ENCODE measurements around the gene IFITM10.

The IFITM10 gene

DNA sequence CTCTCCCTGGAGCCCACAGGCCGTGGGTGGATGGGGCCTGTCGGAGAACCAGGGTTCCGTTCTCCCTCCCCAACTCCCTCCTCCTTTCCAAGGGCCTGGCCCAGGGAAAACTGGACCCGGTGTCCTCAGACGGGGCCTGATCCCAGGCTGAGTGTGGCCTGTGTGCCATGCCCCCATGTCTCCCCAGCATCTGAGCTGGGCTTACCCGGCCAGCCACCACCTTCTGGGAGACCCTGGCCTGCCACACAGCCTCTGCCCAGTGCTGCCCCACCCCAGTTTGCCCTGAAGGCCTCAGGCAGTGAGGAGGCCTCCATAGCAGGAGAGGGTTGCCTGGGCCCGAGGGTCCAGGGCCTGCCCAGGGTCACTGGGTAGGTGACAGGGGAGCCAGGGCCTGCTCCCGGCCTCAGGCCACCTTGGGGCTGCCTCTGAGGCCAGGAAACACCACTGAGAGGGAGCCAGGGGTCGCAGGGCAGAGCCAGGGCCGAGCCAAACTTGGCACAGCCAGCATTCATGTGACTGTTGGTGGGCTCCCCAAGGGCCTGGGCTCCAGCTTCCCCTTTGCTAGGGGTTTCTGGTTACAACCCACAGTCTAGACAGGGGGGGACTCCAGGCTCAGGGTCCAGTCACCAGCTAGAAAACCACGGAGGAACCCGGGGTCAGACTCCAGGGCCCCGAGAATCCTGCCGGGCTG is 590 bp upstream of the IFITM10 start:
- DNase-seq: no peak

DNA sequence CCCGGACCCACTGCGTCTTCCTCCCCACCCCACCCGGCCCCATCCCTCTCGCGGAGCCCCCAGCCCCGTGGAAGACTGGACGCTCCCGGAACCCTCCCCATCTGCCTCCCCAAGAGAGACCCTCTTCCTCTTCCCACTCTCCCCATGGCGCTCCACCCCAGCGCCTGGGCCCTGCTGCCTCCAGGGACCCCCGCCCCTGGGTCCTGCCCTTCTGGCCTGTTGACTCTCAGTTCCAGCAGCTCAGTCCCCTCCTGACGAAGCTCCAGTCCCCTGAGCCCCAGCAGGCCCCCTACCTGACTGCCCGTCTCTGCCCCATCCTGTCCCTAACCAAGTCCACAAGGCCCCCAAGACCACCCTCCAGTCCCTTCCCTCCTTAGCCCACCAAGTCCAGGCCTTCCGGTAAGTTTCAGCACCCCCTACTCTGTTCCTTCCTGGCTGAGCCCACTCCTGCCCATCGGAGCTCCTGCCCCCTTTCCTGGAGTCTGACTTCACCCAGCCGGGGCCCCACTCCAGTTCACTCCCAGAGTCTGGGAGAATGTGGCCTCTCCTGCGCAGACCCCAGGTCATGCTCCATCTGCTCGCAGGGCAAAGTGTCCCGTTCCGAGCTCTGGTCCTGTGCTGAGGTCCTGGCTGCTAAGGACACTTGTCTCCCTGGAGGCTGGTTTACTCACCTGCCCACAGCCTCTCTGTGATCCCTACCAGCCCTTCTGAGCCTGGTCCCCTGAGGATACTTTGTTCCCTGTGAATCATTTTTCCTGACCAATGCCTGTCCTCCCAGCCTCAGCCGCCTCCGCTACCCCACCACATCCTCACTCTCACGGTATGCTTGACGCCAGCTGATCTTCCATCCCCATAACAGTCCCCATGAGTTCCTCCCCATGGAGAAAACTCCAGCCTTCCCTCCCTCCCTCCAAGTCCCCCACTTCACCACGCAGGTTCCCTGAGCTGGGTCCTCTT is 722 bp downstream of the IFITM10 start:
- DNase-seq: no peak

DNA sequence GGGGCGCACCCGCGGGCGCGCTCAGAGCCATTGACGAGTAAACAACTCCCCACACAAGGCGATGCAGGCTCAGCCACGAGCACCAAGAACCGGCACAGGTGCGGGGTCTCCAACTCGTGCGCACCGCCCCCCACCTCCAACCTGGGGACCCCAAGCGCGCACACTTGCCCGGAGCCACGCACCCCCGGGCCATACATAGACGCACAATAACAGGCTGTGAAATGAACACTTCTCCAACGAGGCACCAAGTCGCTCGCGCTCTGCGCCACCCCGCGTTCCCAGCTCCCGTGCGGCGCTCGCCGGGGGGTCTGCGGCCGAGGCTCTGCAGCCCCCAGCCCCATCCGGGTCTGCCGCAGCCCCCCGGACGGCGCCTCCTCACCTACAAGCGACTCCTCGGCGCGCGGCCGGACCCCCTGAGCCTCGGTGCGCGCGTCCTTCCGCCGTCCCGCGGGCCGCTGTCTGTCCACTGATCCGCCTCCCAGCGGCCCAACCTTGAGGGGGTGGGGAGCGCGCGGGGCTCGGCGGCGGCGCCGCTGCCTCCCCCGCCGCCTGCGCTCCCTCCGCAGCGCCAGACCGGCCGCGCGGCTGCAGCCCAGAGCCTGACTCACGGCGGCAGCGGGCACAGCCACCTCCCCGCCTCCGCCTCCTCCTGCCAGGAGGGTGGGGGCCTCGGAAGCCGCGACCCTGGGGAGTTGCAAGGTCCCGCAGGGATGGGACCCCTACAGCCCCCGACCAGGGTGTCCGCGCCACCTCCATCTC is 1.6 kb downstream of the IFITM10 start:
- DNase-seq: no peak

DNA sequence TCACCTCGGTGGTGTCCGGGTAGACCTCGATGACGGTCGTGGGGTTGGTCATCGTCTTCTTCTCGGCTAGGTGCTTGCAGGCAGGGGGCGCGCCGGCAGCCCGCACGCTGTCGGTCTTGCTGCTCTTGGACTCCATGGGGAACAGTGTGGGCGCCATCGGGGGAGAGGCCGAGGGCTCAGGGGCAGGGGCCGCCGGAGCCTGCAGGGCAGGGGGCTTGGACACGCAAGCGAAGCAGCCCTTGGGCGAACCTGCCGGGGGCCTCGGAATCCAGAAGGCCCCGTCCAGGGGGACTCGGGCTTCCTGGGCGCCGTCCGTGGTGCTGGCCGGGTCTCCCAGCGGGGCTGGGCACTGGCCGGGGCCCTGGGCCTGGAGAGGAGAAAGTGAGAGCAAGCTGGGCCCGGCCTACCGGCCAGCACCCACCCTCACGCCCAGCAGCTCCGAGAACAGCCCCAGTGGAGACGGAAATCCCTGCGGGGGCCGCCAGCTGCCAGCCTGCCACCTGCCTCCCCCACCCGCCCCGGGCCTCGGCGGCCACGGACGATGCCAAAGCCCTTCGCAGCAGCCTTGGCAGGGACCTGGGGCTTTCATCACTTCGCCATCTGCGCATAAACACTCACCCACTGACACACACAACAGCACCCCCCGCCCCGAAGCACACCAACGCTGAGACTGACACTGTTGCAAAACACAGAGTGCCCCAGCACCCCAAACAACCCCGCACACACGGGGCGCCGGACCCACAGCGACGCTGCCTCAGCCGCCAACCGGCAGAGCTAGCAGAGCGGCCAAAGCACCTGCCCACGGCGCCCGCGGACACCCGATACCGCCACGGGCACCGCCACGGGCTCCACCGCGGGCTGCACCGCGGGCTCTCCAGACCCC is 2.4 kb downstream of the IFITM10 start:
- DNase-seq: no peak

DNA sequence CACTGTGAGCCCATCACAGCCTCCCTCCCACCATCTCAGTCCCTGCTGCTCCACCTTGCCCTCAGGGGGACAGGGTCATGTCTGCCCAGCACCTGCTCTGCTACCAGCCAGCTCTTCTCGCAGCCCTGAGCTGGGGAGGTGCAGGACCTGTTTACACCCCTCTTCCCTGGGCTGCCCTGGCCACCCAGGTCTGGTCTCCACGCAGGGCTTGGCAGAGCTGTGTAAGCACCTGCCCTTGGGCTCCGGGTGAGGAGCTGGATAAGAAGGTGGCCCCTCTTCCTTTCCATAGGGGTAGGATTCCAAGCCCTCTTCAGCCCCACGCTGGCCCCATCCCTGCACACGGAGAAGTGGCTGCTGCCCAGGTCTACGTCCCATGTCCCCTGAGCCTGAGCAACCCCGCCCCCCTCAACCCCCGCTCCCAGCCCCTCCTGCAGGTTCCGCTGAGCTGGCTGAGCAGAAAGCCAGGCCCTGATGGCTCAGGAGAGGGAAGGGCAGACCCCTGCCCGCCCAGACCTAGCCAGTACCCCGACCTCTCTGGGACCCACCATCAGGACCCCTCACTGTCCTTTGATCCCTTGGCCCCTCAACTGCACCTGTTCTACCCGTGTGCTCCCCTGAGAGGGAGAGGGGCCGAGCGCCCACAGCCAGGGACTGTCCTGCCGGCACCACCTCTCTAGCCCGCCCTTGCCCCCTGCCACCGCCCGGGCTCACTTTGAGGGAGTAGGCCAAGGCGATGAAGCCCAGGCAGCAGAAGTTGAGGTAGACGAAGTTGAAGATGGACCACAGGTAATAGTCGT is 3.2 kb downstream of the IFITM10 start:
- DNase-seq: no peak

DNA sequence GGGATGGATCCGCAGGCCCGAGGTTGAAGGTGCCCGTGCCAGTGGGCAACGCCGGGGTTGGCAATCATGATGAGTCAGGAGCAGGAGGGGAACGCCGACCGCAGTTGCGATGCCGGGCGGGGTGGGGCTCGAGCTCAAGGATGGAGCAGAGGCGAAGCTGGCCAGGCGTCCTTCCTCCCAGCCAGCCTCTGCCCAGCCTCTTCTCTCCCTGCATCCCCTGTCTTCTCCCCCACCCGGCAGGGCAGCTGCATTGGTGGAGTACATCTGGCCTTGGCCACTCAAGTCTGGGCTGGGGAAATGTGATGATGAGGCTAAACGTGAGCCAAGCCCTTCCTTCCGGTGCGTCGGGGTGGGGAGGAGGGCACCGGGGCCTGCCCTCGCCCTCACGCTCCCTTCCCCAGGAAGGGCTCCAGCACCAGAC is 3.9 kb downstream of the IFITM10 start:
- DNase-seq: no peak

DNA sequence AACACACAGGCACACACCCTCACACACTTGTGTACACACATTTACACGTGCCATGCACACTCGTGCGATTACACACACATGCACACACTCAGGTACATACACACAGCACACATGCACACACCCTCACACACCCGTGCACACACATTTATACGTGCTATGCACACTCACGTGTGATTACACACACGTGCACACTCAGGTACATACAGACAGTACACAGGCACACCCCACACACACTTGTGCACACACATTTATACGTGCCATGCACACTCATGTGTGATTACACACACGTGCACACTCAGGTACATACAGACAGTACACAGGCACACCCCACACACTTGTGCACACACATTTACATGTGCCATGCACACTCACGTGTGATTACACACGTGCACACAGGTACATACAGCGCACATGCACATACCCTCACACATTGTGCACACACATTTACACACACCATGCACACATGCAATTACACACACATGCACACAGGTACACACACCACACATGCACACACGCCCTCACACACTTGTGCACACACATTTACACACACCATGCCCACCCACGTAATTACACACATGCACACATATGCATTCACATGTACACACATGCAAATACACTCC is 4.6 kb downstream of the IFITM10 start:
- no peak for DNase-seq

DNA sequence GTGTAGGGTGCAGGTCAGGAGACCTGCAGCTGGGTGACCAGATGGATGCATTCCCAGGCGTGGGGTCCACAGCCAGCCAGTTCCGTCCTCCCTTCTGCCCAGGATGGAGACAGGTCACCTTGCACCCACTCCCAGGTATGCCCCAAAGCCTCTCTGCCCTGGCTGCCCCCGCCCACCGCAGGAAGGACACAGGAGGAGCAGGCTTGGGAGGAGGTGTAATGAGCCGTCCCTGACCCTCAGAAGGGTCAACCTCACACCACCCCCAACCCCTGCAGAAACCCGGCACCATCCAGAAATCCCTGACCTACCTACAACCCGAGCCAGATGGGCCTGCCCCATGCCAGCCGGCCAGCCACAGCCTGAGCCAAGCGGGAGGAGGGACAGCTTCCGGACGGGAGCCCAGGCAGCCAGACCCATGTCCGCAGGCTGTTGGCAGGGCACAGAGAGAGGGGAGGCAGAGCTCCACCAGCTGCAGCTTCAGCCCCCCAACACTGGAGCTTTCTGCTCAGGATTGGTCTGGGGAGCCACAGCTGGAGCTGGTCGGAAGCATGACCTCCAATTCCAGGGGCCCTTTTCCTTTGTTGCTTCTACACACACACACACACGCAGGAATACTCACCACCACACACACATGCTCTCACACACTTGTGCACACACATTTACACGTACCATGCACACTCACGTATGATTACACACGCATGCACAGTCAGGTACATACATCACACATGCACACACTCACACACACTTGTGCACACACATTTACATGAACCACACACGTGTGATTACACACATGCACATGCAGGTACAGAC is 5.3 kb downstream of the IFITM10 start:
- DNase-seq: no peak

DNA sequence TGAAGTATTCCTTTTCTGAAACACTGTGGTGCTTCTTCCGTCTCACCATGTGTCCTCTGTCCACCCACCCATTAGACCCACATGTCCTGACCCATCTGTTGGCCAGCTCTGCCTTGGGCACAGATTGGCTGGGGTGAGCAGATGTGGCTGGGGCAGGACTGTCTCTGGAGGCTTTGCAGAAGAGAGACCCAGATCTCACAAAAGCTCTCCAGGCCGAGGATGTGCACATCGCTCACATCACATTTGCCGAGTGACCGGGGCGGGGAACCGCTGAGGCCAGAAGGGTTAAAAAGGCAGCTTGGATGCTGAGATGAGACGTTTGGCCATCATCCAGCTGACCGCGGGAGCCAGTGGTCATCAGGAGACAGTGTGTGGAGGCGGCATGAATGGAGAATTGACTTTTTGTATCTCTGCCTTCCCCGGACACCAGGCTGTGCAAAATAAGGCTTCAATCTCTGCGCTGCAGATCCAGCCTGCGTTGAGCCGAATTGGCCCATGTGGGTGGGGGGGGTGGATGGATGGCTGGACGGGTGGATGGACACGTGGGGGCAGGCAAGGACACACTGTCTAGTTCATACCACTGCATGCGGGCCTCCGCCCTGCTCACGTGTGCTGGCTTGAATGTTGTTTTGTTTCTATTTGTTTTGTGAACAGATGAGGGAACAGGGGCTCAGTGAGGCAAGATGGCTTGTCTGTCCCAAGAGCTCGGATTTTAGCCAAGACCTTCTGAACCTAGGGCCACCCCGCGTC is 6.1 kb downstream of the IFITM10 start:
- no peak for DNase-seq

DNA sequence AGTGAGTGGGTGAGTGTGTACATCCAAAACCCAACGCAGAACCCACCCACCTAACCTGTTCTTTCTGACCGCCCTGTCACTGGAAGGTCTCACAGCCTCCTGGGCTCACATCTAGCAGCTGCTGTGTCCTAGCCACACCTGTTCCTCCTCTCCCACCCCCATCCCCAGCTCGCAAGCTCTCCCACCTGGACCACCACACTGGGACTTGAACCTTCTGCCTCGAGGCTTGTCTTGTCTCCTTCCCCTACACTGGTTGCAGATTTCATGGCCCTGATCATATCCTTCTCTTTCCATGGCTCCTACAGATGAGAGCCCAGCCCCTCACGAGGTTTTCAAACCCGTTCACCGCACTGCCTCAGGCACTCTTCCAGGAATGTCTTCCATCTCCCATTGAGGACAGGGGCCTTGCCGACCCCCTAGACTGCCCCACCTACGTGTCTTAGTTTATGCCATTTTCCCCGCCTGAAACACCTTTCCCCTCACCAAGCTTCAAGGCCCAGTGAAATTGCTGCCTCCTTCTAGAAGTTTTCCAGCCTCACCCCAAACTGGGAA is 6.7 kb downstream of the IFITM10 start:
- DNase-seq: no peak

DNA sequence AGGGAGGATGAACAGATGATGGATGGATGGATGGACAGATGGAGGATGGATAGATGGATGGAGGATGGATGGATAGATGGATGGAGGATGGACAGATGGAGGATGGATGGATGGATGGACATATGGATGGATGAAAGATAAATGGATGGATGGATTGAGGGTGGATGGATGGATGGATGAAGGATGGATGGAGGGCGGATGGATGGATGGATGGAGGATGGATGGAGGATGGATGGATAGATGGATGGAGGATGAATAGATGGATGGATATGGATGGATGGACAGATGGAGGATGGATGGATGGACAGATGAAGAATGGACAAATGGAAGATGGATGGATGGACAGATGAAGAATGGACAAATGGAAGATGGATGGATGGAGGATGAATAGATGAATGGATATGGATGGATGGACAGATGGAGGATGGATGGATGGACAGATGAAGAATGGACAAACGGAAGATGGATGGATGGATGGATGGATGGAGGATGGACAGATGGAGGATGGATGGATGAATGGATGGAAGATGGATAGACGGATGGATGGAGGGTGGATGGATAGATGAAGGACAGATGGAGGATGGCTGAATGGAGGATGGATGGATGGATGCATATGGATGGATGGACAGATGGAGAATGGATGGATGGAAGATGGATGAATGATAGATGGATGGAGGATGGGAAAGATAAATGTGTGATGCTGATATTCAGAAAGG is 7.4 kb downstream of the IFITM10 start:
- no peak for DNase-seq

DNA sequence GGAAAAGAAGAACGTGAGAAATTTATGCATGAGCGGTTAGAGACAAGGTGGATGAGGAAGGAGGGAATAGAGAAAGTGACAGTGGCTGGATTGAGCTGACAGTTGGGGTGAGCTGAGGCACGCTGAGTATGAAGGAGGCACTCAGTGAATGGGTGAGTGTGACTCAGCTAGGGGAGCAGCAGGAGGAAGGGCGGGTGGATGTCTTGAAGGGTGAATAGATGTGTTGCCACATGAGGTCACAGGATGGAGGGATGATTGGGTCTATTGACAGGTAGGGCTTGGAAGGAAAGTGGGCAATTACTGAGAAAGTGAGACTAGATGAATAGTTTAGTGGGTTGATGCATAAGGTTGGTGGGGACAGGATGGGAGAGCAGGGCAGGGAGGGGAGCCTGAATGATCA is 8.0 kb downstream of the IFITM10 start:
- no peak for DNase-seq

DNA sequence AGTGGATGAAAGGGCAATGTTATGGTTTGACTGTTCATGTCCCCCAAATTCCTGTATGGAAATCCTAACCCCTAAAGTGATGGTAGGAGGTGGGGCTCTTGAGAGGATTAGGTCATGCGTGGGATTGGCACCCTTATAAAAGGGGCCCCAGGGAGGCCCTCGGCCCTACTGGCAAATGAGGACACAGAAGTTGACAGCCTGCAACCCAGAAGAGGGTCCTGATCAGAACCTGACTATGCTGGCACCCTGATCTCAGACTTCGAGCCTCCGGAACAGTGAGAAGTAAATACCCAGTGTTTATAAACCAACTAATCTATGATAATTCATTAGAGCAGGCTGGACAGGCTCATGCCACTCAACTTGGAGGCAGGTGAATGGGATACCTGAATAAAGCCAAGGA is 8.7 kb downstream of the IFITM10 start:
- no peak for DNase-seq

DNA sequence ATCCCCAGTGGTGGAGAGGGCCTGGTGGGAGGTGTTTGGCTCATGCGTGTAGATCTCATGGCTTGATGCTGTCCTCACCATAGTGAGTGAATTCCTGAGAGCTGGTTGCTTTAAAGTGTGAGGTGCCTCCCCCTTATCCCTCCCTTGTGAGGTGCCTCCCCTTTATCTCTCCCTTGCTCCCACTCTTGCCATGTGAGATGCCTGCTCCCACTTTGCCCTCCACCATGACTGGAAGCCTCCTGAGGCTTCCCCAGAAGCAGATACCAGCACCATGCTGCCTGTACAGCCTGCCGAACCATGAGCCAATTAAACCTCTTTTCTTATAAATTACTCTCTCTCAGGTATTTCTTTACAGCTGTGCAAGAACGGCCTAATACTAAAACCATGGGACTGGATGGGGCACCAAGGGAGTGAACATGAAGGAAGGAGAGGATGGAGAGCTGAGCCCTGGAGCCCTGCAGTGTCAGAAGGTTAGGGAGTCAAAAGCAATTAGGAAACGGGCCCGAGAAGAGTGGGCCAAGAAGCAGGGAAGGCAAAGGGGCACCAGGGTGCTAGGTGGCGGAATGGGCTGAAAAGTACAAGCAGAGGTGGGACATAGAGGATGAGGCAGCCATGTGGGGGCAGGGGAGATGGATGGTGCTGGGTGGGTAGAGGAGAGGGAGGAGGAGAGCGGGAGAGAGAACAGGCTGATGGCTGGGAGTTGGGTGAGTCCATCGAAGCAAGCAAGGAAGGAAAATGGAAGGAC is 9.4 kb downstream of the IFITM10 start:
- no peak for DNase-seq

DNA sequence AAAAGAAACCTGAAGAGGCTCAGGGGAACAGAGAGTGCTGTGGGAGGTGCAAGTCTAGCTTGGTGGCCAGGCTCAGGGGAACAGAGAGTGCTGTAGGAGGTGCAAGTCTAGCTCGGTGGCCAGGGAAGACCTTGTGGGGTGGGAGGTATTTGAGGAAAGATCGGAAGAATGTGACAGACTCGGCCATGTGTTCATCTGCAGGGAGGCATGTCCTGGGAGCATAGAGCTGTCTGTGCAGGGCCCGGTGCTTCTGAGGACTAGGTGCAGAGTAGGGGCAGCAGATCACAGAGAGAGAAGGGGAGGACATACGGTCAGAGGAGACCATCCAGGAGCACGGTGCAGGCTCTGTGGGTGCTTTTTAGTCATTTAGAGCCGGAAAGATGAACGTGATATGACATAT is 10.8 kb downstream of the IFITM10 start:
- DNase-seq: no peak

DNA sequence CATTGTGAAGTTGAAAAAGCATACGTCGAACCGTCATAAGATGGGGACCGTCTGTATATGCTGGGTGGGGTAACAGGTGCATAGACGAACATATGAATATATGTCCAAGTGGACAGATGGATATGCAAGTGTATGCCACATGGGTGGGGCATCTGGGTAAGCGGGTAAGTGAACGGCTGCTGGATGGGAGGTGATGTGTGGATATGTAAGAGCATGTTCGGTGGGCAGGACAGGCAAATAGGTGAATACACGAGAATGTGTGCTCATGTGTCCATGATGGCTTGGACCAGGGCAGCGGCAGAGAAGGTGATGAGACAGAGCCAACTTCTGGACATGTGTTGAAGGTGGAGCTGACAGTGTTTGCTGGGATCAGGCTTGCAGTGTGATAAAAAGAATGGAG is 12.0 kb downstream of the IFITM10 start:
- DNase-seq: no peak

DNA sequence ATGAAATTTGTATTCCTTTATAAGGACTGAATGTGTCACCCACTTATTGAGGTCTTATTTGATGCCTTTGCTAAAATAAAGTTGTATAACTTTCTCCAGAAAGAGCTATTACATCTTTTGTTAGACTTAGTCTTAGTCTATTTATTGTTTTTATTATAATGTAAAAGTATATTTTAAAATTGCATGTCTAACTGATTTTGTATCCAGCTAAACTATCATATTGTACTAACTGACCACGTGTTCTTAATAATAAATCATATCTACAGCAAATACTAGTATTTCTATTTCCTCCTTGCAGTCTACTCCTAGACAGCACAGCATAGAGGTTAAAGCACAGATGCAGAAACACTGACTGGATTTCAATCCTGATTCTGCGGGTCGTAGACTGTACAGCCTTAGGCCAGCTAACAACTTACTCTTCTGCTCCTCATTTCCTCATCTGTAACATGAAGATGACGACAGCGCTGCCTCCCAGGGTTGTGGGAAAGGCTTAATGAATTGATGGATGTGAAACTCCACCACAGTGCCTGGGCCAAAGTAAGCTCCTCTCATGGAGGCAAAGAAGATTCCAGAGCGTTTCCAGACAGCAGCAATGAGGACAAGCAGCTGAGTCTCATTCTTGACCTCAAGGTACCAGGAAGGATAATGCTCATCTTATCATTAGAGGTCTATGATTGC is 13.2 kb downstream of the IFITM10 start:
- DNase-seq: no peak

Data from GDM1 (cell line).